IMR-90 (cell line): ENCODE data around the gene CSDE1. TPM values are rescaled to one million over a fixed set of nuclear protein-coding genes. Genes with fewer than 3 reads are reported as not detected.
A peak's percentile ranks its signal among the peaks of the same experiment; 100 is the strongest.

Experiments used
- ATAC-seq: fragments of 200-7000 bp; cut with Tn5 transposase; 2 replicates; pipeline ENCODE4 v1.9.1; 2020; ENCODE audit warnings: low read depth, mild to moderate bottlenecking, moderate library complexity
- BruUV-seq: library from RNA; stranded (reverse); fragments of 400-500 nt; replicated peaks from 2 replicates; lab custom pipeline; 2021; lab: Mats Ljungman, UMichigan
- CTCF ChIA-PET: fragments of 300-600 bp; formaldehyde crosslinking; extraction: SDS; loops from one replicate; lab custom pipeline; 2021; ENCODE audit warnings: antibody characterized with exemption; lab: Yijun Ruan, JAX
- POLR2A ChIA-PET: fragments of 300-600 bp; sonication (Branson Sonifier 250); formaldehyde crosslinking; loops from one replicate; lab custom pipeline; 2022; ENCODE audit warnings: antibody characterized with exemption; ENCODE audit not compliant: unreplicated experiment; lab: Charles Lee
- DNase-seq: peaks from one replicate; pipeline ENCODE4 v3.0.0; 2013
- H2AFZ ChIP-seq: replicated peaks from 2 replicates; pipeline ENCODE3; 2013; ENCODE audit warnings: low read length, mild to moderate bottlenecking; ENCODE audit not compliant: poor library complexity
- H2AK5ac ChIP-seq: 2 replicates; pipeline ENCODE4 v1.6.1; 2013; ENCODE audit warnings: low read depth, low read length, inconsistent platforms
- H2AK9ac ChIP-seq: replicated peaks from 2 replicates; pipeline ENCODE3; 2013; ENCODE audit warnings: mild to moderate bottlenecking, low read depth, low read length, moderate library complexity; ENCODE audit not compliant: poor library complexity
- H2BK120ac ChIP-seq: 2 replicates; pipeline ENCODE4 v1.6.1; 2013; ENCODE audit warnings: low read depth, low read length, inconsistent platforms
- H2BK15ac ChIP-seq: 3 replicates; pipeline ENCODE4 v1.6.1; 2013; ENCODE audit warnings: low read depth, low read length, inconsistent platforms
- H2BK20ac ChIP-seq: 2 replicates; pipeline ENCODE4 v1.6.1; 2013; ENCODE audit warnings: low read depth, mild to moderate bottlenecking, inconsistent platforms, low read length, moderate library complexity
- H2BK5ac ChIP-seq: 2 replicates; pipeline ENCODE4 v1.6.1; 2013; ENCODE audit warnings: mild to moderate bottlenecking, low read depth, low read length, inconsistent platforms; ENCODE audit not compliant: poor library complexity, severe bottlenecking
- H3K14ac ChIP-seq: replicated peaks from 2 replicates; pipeline ENCODE4 v1.6.1; 2013; ENCODE audit warnings: low read depth, low read length, inconsistent platforms
- H3K18ac ChIP-seq: 2 replicates; pipeline ENCODE4 v1.6.1; 2013; ENCODE audit warnings: low read depth, low read length, control low read depth
- H3K23ac ChIP-seq: 2 replicates; pipeline ENCODE4 v1.6.1; 2013; ENCODE audit warnings: low read depth, low read length, inconsistent platforms
- H3K27ac ChIP-seq: 2 replicates; pipeline ENCODE4 v1.5.1; 2013; ENCODE audit warnings: mild to moderate bottlenecking, control low read depth, low read length; ENCODE audit not compliant: insufficient read depth
- H3K27me3 ChIP-seq: 2 replicates; pipeline ENCODE4 v1.6.1; 2013; ENCODE audit warnings: low read length; ENCODE audit not compliant: control insufficient read depth, insufficient read depth
- H3K36me3 ChIP-seq: 2 replicates; pipeline ENCODE4 v1.6.1; 2013; ENCODE audit warnings: low read length, mixed read lengths; ENCODE audit not compliant: control insufficient read depth, insufficient read depth
- H3K4ac ChIP-seq: 2 replicates; pipeline ENCODE4 v1.6.1; 2013; ENCODE audit warnings: low read depth, low read length, inconsistent platforms
- H3K4me1 ChIP-seq: 2 replicates; pipeline ENCODE4 v1.6.1; 2013; ENCODE audit warnings: low read length, mixed read lengths; ENCODE audit not compliant: control insufficient read depth, insufficient read depth
- H3K4me2 ChIP-seq: 2 replicates; pipeline ENCODE4 v1.6.1; 2013; ENCODE audit warnings: low read depth, mild to moderate bottlenecking, control low read depth, low read length, moderate library complexity
- H3K4me3 ChIP-seq: 2 replicates; pipeline ENCODE4 v1.5.1; 2013; ENCODE audit warnings: low read depth, mild to moderate bottlenecking, control low read depth, low read length, moderate library complexity; ENCODE audit not compliant: insufficient read depth
- H3K56ac ChIP-seq: 2 replicates; pipeline ENCODE4 v1.6.1; 2013; ENCODE audit warnings: low read length, inconsistent platforms; ENCODE audit not compliant: insufficient read depth; ENCODE audit errors: extremely low read depth
- H3K79me1 ChIP-seq, 2 experiments: 2 replicates each; pipeline ENCODE4 v1.6.1; 2013; ENCODE audit warnings: low read length in 2 of 2, inconsistent platforms in 1 of 2, low read depth in 1 of 2
- H3K9ac ChIP-seq: 2 replicates; pipeline ENCODE4 v1.6.1; 2013; ENCODE audit warnings: low read depth, low read length, control low read depth
- H3K9me1 ChIP-seq: 2 replicates; pipeline ENCODE4 v1.6.1; 2013; ENCODE audit warnings: low read length, inconsistent platforms; ENCODE audit not compliant: insufficient read depth
- H3K9me3 ChIP-seq: 2 replicates; pipeline ENCODE4 v1.6.1; 2013; ENCODE audit warnings: low read length; ENCODE audit not compliant: control insufficient read depth, insufficient read depth
- H4K20me1 ChIP-seq: 2 replicates; pipeline ENCODE4 v1.6.1; 2013; ENCODE audit warnings: low read length, inconsistent platforms; ENCODE audit not compliant: insufficient read depth
- H4K5ac ChIP-seq: 2 replicates; pipeline ENCODE4 v1.6.1; 2013; ENCODE audit warnings: mild to moderate bottlenecking, low read depth, low read length, control low read depth
- H4K8ac ChIP-seq, 2 experiments: 2 replicates each; pipeline ENCODE4 v1.6.1; 2013; ENCODE audit warnings: low read depth in 2 of 2, low read length in 2 of 2, control low read depth in 1 of 2, inconsistent platforms in 1 of 2
- H4K91ac ChIP-seq: 2 replicates; pipeline ENCODE4 v1.6.1; 2013; ENCODE audit warnings: low read depth, low read length, inconsistent platforms; ENCODE audit not compliant: insufficient read depth
- BHLHE40 ChIP-seq: fragments of 150-350 bp; IDR thresholded peaks from 2 replicates; pipeline ENCODE4 v1.6.1; 2016; ENCODE audit warnings: mild to moderate bottlenecking, low read depth, low read length
- MAFK ChIP-seq: IDR thresholded peaks from 2 replicates; pipeline ENCODE4 v1.6.1; 2012; ENCODE audit warnings: low read depth, low read length, improper control_type of control experiment
- MAZ ChIP-seq: IDR thresholded peaks from 2 replicates; pipeline ENCODE4 v1.6.1; 2012; ENCODE audit warnings: low read depth, mild to moderate bottlenecking, low read length, improper control_type of control experiment, moderate library complexity, borderline replicate concordance
- MXI1 ChIP-seq: IDR thresholded peaks from 2 replicates; pipeline ENCODE4 v1.6.1; 2012; ENCODE audit warnings: low read depth, mild to moderate bottlenecking, low read length, moderate library complexity, borderline replicate concordance
- NFE2L2 ChIP-seq: fragments of 150-350 bp; IDR thresholded peaks from 2 replicates; pipeline ENCODE4 v1.6.1; 2016; ENCODE audit warnings: low read depth, mild to moderate bottlenecking, low read length
- POLR2A ChIP-seq: IDR thresholded peaks from 2 replicates; pipeline ENCODE4 v1.6.1; 2012; ENCODE audit warnings: mild to moderate bottlenecking, low read depth, low read length
- SMC3 ChIP-seq: fragments of 150-350 bp; IDR thresholded peaks from 2 replicates; pipeline ENCODE4 v1.6.1; 2016; ENCODE audit warnings: low read depth, mild to moderate bottlenecking, antibody characterized with exemption, low read length, moderate library complexity
- WGBS, 2 experiments: methylation state at CpG; one replicate each; pipeline versions ENCODE4 v1.1.5 to v1.1.7; 2013; ENCODE audit warnings: missing lambda C conversion rate in 2 of 2; ENCODE audit not compliant: insufficient read length in 1 of 2; ENCODE audit errors: extremely low coverage in 2 of 2; 5-methylcytosine and 5-hydroxymethylcytosine counted together
- dilution Hi-C: fragments of 300-500 bp; cut with HindIII; formaldehyde crosslinking; loops from one replicate; pipeline ENCODE4 v1.14.3; 2018; ENCODE audit warnings: low sequenced_read_pairs; ENCODE audit not compliant: unreplicated experiment
- in situ Hi-C: fragments of 300-500 bp; cut with MboI; formaldehyde crosslinking; loops from 3 replicates; pipeline ENCODE4 v1.14.3; 2019; ENCODE audit warnings: low sequenced_read_pairs, inconsistent platforms, mixed read lengths
- intact Hi-C: fragments of 100-400 bp; cut with micrococcal nuclease; formaldehyde crosslinking; loops from 2 replicates; pipeline ENCODE4 v1.10.0; 2022
- polyA plus RNA-seq, 3 experiments: library from polyadenylated mRNA; depleted of rRNA; stranded (reverse); fragments of >200 nt; gene quantifications; 2 replicates each; pipeline ENCODE4 v1.2.3, GENCODE V29; 2012; ENCODE audit warnings: low replicate concordance in 1 of 3
- total RNA-seq: library from RNA; depleted of rRNA; stranded (reverse); fragments of >200 nt; gene quantifications from 2 replicates; pipeline ENCODE4 v1.2.3, GENCODE V29; 2012
- TF ChIP-seq, protein P1 (sequence below): conservative IDR thresholded peaks from 2 replicates; pipeline ENCODE4 v1.5.1; 2012; ENCODE audit warnings: mild to moderate bottlenecking, low read depth, low read length, improper control_type of control experiment
- TF ChIP-seq, protein P2 (sequence below): fragments of 150-350 bp; IDR thresholded peaks from 2 replicates; pipeline ENCODE4 v1.6.1; 2016; ENCODE audit warnings: low read depth, mild to moderate bottlenecking, low read length, moderate library complexity, borderline replicate concordance

Gene CSDE1
- total and polyA plus RNA-seq, 2 of the 4 experiments (the other 2 are of a cell fraction): 190 to 879 TPM

DNA sequence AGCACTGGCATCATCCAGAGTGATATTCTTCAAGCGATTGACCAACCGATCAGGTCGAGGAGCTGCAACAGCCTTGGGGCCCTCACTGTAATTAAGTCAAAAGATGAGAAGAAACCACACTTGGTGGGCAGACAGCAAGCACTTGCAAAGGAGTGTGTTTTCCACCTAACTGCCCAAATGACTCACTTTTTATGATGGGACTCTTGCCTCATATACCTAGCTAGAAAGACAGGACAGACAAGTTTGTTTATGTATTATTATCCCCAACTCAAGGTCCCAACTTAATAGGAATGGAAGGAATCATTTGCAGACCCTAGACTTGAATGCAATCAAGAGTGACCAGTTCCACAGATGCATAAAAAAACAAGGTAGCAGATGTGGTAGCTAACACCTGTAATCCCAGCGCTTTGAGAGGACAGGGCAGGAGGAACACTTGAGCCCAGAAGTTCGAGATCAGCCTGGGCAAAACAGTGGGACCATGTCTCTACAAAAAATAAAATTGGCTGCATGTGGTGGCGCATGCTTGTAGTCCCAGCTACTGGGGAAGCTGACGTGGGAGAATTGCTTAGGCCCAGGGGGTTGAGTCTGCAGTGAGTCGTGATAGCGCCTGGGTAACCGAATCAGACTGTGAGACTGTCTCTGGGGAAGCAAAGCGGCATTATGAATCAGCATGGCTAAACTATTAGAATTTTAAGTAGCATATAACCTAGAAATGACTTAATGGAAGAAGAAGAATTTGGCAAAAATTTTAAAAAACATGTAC is 38.9 kb downstream of the CSDE1 start (continued):
- no peak for TF ChIP-seq SMC3

DNA sequence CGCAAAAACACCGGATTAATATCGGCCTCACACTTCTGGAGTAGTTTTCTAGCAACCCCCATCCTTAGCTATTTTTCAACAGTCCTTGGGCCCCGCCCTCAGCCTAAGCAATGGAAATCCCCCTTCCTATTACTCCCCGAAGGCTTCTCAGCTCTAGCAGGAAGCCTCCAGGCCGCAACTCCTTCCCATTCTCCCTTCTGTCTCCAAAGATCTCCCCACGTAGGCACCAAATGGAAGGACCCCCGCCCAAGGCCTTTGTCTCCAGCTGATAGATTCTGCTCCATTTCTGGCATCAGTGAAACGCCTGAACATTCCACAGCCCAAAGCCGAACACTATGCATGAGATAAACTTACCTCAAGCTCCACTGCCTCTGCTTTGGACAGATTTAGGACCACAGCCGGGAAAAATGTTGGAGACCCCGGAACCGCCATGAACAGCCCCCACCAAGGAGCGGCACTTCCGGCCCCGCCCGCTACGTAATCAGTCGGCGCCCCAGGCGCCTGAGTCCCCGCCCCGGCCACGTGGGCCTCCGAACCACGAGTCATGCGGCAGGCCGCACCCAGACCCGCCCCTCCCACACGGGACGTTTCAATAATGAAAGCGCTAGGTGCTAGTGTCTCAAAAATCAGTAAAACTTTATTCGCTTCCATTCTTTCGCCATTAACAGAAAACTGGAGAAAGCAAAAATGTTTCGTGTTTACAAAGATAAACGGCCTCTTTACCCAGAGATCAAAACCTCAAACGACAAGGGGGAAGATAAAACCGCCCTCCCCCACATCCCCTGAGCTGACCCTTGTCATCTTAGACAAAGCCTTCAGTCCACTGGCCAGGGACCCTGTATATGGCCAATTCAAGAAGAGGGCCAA is 41.2 kb downstream of the CSDE1 start, which contains the start of gene NRAS:
TSS of gene NRAS (minus strand) at position 468 of the 867 bp plus-strand sequence. CDS start 611 bp downstream, outside the sequence.
- ATAC-seq: peak; percentile 91
- Histone ChIP-seq H4K8ac (peak within 1 kb of the TSS; percentile 99 to 100), H3K9ac (peak within 1 kb of the TSS; percentile 99), H3K56ac (peak within 1 kb of the TSS; percentile 100), H2AK5ac (peak within 1 kb of the TSS; percentile 97), H3K23ac (peak within 1 kb of the TSS; percentile 97), H3K9me1 (no peaks in the 10 kb centered on the region), H4K5ac (peak within 1 kb of the TSS; percentile 99), H3K14ac (peak within 1 kb of the TSS; percentile 99), H3K27ac (peak within 1 kb of the TSS; percentile 96), H3K9me3 (no peaks in the 10 kb centered on the region), H2AFZ (peak within 1 kb of the TSS; percentile 88), H3K4ac (peak within 1 kb of the TSS; percentile 98), H3K4me3 (peak within 1 kb of the TSS; percentile 86), H3K36me3 (peaks cover 28% of the 10 kb centered on the region), H3K18ac (peak within 1 kb of the TSS; percentile 93), H4K91ac (peak within 1 kb of the TSS; percentile 99), H3K4me2 (peak within 1 kb of the TSS; percentile 96), H2BK120ac (peak within 1 kb of the TSS; percentile 58), H4K20me1 (no peaks in the 10 kb centered on the region), H2BK15ac (peak within 1 kb of the TSS; percentile 57; the same call in 1 of the 3 replicates), H2BK20ac (peak within 1 kb of the TSS; percentile 23; the same call in 1 of the 2 replicates), H3K27me3 (no peaks in the 10 kb centered on the region), H2BK5ac (peak within 1 kb of the TSS; percentile 94), H2AK9ac (peak within 1 kb of the TSS; percentile 96), H3K4me1 (no peaks in the 10 kb centered on the region), H3K79me1 (peaks cover 31 to 32% of the 10 kb centered on the region in 2 experiments)
- no TSS peak for BruUV-seq
- in situ Hi-C loops (loop anchor here (25.0 kb wide), 1 partner anchor 754 kb away; no protein-coding TSS in a partner anchor), intact Hi-C loops (loop anchor here (1.0 to 5.0 kb wide), 3 partner anchors 42 to 738 kb away; partner anchors contain the start of genes BCAS2 and OLFML3), dilution Hi-C loops (no loop called here)
- peak; percentile 91 for DNase-seq
- ChIA-PET POLR2A (interaction anchor here (0.5 to 1.5 kb wide), 2 partner anchors 9 to 40 kb away, joined by 3 read pairs; no protein-coding TSS in a partner anchor), CTCF (interaction anchor here (0.6 to 1.2 kb wide), 2 partner anchors 22 to 48 kb away, joined by 3 to 7 read pairs; no protein-coding TSS in a partner anchor)
- WGBS, 2 experiments: 0% methylated on average over 11 of the region's 38 CpGs; no CpG with 5 or more reads in 1 of the 2 experiments
- TF ChIP-seq, protein P1, sequence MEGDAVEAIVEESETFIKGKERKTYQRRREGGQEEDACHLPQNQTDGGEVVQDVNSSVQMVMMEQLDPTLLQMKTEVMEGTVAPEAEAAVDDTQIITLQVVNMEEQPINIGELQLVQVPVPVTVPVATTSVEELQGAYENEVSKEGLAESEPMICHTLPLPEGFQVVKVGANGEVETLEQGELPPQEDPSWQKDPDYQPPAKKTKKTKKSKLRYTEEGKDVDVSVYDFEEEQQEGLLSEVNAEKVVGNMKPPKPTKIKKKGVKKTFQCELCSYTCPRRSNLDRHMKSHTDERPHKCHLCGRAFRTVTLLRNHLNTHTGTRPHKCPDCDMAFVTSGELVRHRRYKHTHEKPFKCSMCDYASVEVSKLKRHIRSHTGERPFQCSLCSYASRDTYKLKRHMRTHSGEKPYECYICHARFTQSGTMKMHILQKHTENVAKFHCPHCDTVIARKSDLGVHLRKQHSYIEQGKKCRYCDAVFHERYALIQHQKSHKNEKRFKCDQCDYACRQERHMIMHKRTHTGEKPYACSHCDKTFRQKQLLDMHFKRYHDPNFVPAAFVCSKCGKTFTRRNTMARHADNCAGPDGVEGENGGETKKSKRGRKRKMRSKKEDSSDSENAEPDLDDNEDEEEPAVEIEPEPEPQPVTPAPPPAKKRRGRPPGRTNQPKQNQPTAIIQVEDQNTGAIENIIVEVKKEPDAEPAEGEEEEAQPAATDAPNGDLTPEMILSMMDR: no peak
- TF ChIP-seq POLR2A (peak; percentile 74), MAFK (no peak), MXI1 (peak; percentile 100), BHLHE40 (0 out of 2 replicates have a peak, but pooled peaks have one; percentile 14), MAZ (peak; percentile 99), NFE2L2 (peak; percentile 34; the same call in 1 of the 2 replicates)
- TF ChIP-seq, protein P2, sequence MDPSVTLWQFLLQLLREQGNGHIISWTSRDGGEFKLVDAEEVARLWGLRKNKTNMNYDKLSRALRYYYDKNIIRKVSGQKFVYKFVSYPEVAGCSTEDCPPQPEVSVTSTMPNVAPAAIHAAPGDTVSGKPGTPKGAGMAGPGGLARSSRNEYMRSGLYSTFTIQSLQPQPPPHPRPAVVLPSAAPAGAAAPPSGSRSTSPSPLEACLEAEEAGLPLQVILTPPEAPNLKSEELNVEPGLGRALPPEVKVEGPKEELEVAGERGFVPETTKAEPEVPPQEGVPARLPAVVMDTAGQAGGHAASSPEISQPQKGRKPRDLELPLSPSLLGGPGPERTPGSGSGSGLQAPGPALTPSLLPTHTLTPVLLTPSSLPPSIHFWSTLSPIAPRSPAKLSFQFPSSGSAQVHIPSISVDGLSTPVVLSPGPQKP: peak; percentile 81; the same call in 1 of the 2 replicates
